Measurements from ENCODE around the gene ATP8B4.

GRCh38 chr15:49926740-49927139 lies 192.3 kb downstream of the ATP8B4 start:
- TF ChIP-seq EZH2phosphoT487 (IDR thresholded peaks at IDR 0.05; ENCODE audit: borderline replicate concordance, low read length) (no peak), CTCF (conservative IDR thresholded peaks at IDR 0.05; ENCODE audit: low read depth, low read length) (no peak), EZH2 (IDR thresholded peaks at IDR 0.05; ENCODE audit: low read length, unreplicated experiment) (no peak)

Measured in PC-3 (cell line).